Measurements from ENCODE around the gene C2orf68. TPM values are rescaled to one million over a fixed set of nuclear protein-coding genes. Genes with fewer than 3 reads are reported as not detected.
A peak's percentile ranks its signal among the peaks of the same experiment; 100 is the strongest.
"Not testable (repeated sequence)": the region's sequence is repeated elsewhere in the genome, so short reads cannot be mapped to it uniquely, and the experiment has no call there.

C2orf68 gene
- total RNA-seq = 10 to 100 TPM in 1 of 2 donors, 1 to 10 TPM in 1; 8.9 to 11.1 TPM

GRCh38 chr2:85611705-85612587 is at the start of gene C2orf68:
Gene C2orf68, minus strand, starts transcription at chr2:85612066. Its CDS starts 82 bp downstream, at chr2:85611984.
- Histone ChIP-seq H3K27me3 (no peaks in the 10 kb centered on the region), H3K4me3 (peak within 1 kb of the TSS; percentile 94 to 97), H3K36me3 (peaks cover 12% of the 10 kb centered on the region), H3K27ac (peak within 1 kb of the TSS; percentile 86 to 90), H3K9me3 (no peaks in the 10 kb centered on the region), H3K4me1 (peaks cover 0 to 52% of the 10 kb centered on the region in 2 donors)
- peak; percentile 92 for DNase-seq (ENCODE audit: low spot score)
- TF ChIP-seq CTCF (IDR thresholded peaks at IDR 0.05) = no peak

- no peak for DNase-seq (ENCODE audit: low spot score)
- peak overlapping the region; percentile 57 to 66 for H3K27ac ChIP-seq
Measured at GRCh38 chr2:85661139-85661858, 49.4 kb upstream of the C2orf68 start.

GRCh38 chr2:85660725-85661124 is 48.9 kb upstream of the C2orf68 start:
- Histone ChIP-seq H3K27ac (peak overlapping the region; percentile 57 to 66), H3K27me3 (no peaks in the 10 kb centered on the region), H3K9me3 (no peaks in the 10 kb centered on the region), H3K4me1 (peaks cover 0 to 35% of the 10 kb centered on the region in 2 donors), H3K4me3 (no peak overlapping the region), H3K36me3 (no peaks in the 10 kb centered on the region)
- no peak for TF ChIP-seq CTCF (IDR thresholded peaks at IDR 0.05)
- no peak for DNase-seq (ENCODE audit: low spot score)

More at GRCh38 chr2:85661139-85661858, 49.4 kb upstream of the C2orf68 start:
- Histone ChIP-seq H3K27me3 (no peaks in the 10 kb centered on the region), H3K9me3 (no peaks in the 10 kb centered on the region), H3K4me3 (no peak overlapping the region), H3K36me3 (no peaks in the 10 kb centered on the region), H3K4me1 (peaks cover 0 to 35% of the 10 kb centered on the region in 2 donors)
- no peak for TF ChIP-seq CTCF (IDR thresholded peaks at IDR 0.05)

GRCh38 chr2:85660301-85660700 is 48.4 kb upstream of the C2orf68 start:
- H3K27ac ChIP-seq; H3K4me3 ChIP-seq; H3K36me3 ChIP-seq; H3K9me3 ChIP-seq; H3K27me3 ChIP-seq; DNase-seq (ENCODE audit: low spot score): not testable (repeated sequence)
- peaks cover 0 to 35% of the 10 kb centered on the region in 2 donors for H3K4me1 ChIP-seq

- TF ChIP-seq CTCF (IDR thresholded peaks at IDR 0.05) = no peak
- peaks cover 0 to 34% of the 10 kb centered on the region in 2 donors for H3K4me1 ChIP-seq
Measured at GRCh38 chr2:85659324-85659981, 47.6 kb upstream of the C2orf68 start.

GRCh38 chr2:85657399-85657798 is 45.5 kb upstream of the C2orf68 start:
- H3K4me1 ChIP-seq = peaks cover 0 to 16% of the 10 kb centered on the region in 2 donors
- H3K27me3 ChIP-seq; DNase-seq (ENCODE audit: low spot score); H3K36me3 ChIP-seq; H3K4me3 ChIP-seq; H3K27ac ChIP-seq; H3K9me3 ChIP-seq: not testable (repeated sequence)

More at GRCh38 chr2:85659324-85659981, 47.6 kb upstream of the C2orf68 start:
- no peaks in the 10 kb centered on the region for H3K9me3 ChIP-seq
- H3K27ac ChIP-seq = no peak overlapping the region
- no peak overlapping the region for H3K4me3 ChIP-seq
- no peaks in the 10 kb centered on the region for H3K27me3 ChIP-seq
- no peaks in the 10 kb centered on the region for H3K36me3 ChIP-seq
- DNase-seq (ENCODE audit: low spot score) = no peak
